Activated CD8-positive, alpha-beta memory T cell treated with anti-CD3 and anti-CD28 coated beads, Interleukin-2, amount 50 U/mL, for 1 hour (primary cell): Measurements from ENCODE around the gene UVRAG.
"Not testable (repeated sequence)": the region's sequence is repeated elsewhere in the genome, so short reads cannot be mapped to it uniquely, and the experiment has no call there.

Source experiments
- DNase-seq: peaks from one replicate; pipeline ENCODE4 v3.0.0-alpha.2; 2020; ENCODE audit errors: extremely low read depth

Gene UVRAG

DNA sequence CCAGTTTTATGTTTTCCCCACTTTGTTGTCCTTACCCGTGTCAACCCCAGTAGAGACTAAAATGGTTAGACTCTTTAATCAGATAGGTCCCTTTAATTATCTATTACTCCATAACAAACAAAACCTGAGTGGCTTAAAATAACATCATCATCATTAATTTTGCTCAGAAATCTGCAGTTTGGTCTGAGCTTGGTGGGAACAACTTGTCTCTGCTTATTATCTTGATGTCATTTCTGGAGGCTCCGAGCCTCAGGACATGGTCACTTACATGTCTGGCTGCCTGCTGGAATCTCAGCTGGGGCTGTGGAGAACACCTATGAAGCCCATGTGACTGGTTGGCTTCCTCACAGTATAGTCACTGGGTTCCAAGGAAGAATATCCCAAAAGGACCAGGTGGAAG lies 26.7 kb downstream of the UVRAG start:
- DNase-seq: no peak

DNA sequence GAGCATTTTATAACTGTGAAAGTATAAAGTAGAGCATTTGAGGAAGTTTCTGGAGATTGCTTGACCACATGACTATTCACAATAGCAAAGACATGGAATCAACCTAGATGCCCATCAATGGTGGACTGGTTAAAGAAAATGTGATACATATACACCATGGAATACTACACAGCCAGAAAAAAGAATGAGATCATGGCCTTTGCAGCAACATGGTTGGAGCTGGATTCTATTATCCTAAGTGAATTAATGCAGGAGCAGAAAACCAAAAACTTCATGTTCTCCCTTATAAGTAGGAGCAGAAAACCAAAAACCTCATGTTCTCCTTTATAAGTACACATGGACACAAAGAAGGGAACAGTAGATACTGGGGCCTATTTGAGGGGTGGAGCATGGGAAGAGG lies 30.3 kb downstream of the UVRAG start:
- no peak for DNase-seq

DNA sequence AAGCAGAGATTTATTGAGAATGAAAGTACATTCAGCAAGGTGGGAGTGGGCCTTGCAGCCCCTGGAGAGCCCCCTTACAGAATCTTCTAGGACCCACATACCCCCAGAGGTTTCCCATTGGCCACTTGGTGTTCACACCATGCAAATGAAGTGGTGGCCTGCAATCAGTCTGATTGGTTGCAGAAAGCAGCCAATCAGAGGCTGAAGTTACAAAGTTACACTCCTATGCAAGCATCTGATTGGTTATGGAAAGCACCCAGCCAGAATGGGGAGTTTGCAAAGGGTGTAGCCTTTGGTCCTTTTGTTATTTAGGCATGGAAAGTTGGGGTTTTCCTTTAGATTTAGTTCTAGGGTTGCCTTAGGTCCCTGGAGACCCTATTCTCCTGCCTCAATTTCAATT lies 34.9 kb downstream of the UVRAG start:
- DNase-seq: no peak

GRCh38 chr11:75850787-75851186 lies 35.8 kb downstream of the UVRAG start:
- DNase-seq: no peak

GRCh38 chr11:75851203-75851602 lies 36.2 kb downstream of the UVRAG start:
- no peak for DNase-seq

DNA sequence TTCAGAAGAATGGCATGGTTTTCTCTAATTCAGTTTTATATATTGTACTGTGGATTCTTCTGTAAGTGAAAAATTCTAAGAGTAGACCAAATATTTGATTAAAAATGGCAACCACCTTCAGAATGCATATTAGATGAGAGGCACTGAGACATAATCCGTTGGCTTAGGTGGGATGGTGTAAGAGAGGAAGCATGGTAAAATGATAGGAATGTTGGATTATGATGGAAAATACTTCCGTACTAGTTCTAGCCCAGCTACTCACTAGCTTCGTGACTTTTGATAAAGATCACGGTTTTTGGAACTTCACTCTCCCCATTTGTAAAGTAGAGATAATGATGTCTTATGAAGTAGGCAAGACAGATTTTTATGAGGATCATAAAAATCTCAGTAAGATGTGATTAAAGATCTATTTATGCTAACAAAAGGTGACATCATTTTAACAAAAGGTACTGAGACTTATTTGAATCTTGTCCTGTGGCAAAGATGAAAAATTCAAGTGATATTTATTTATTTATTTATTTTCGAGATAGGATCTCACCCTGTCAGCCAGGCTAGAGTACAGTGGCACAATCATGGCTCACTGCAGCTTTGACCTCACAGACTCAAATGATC lies 37.5 kb downstream of the UVRAG start:
- no peak for DNase-seq

DNA sequence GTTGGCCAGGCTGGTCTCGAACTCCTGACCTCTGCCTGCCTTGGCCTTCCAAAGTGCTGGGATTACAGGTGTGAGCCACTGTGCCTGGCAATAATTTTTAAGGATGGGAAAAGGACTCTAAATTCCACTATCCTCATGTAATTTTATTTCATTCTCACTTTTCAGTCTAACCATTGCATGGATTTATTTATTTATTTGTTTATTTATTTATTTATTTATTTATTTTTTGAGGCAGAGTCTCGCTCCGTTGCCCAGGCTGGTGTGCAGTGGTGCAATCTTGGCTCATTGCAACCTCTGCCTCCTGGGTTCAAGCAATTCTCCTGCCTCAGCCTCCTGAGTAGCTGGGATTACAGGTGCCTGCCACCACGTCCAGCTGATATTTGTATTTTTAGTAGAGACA lies 38.6 kb downstream of the UVRAG start:
- DNase-seq: not testable (repeated sequence)

DNA sequence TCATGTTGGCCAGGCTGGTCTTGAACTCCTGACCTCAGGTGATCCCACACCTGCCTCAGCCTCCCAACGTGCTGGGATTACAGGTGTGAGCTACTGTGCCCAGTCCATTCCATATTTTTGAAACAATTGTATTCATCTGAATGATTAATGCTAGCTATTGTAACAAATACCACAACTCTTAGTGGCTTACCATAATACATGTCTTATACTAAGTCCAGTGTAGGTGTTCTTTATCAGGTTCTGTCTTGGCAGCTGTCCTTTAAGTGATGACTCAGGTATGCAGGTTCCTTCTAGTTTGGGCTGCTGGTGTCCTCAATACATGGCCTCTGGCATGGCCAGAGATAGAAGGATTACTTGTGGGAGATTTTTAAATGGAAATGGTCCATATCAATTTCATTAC lies 39.0 kb downstream of the UVRAG start:
- DNase-seq: no peak

DNA sequence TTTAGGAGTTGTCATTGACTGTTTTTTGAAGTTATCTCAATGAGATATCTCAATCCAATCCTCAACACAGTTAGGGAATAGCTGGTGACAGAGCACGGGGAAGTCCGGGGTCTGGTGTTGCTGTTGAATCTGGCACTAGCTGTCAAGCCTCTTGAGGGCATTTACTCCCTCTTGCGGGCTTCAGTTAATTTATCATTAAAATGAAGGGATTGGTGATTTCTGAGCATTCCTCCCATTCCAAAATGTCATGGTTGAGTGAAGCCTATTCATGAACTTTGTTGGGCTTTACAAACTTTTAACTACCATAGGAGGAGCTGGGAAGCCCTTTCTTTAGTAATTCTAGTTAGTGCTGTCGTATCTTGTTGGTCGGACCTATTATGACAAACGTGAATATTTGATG lies 40.2 kb downstream of the UVRAG start:
- DNase-seq: no peak

GRCh38 chr11:75856912-75857311 lies 41.9 kb downstream of the UVRAG start:
- DNase-seq: no peak

GRCh38 chr11:75858042-75858441 lies 43.0 kb downstream of the UVRAG start:
- no peak for DNase-seq

DNA sequence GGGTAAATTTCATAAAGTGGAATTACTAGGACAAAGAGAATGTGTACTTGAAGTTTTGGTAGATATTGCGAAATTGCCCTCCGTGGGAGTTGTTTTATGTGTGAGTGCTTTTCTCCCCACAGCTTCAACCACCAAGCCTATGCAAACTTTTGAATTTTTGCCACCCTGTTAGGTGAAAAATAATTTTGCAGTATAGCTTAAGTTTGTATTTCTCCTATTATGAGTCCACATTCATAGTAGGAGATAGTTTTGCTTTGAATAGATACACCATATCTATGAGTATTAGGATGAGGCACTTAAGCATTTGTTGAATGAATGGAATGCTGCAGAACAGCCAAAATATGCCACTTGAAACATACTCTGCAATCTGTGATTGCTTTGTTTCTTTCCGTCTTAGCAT lies 43.6 kb downstream of the UVRAG start:
- DNase-seq: no peak

DNA sequence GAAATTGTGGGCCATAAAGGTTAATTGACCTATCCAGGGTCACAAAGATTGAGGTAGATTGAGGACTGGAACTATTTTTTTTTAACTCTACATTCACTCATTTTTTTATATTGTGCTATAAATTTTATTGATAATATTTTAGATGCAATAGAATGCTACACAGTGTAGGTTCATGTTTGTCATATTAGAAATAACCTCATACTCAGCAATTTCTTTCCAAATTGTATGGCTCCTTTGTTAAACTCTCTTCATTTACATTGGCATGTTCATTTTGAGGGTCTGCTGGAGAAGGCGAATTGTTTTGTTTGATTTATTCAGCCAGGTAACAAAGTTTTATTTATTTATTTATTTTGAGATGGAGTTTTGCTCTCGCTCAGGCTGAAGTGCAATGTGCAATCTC lies 44.6 kb downstream of the UVRAG start:
- no peak for DNase-seq

GRCh38 chr11:75862437-75862836 lies 47.4 kb downstream of the UVRAG start:
- no peak for DNase-seq

GRCh38 chr11:75867778-75868374 lies 52.9 kb downstream of the UVRAG start:
- peak; percentile 8 for DNase-seq

DNA sequence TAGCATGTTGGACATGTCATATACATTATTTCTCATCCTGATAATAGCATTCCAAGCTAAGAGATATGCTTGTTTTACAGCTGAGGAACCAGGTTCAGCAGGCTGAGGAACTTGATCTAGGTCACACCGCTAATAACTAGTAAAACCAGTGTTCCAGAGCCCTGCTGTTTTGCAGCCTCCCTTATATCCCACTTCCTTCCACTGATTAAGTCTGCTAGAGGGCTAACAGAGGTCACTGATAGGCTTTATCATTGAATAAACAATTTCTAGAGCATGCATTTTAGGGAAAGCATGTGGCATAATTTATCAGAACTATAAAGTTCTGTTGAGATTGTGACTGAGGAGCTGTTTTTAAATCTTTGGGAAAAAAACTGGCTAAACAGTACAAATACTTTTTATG lies 54.0 kb downstream of the UVRAG start:
- DNase-seq: no peak

- no peak for DNase-seq
Measured at GRCh38 chr11:75869661-75870455, 54.8 kb downstream of the UVRAG start.

DNA sequence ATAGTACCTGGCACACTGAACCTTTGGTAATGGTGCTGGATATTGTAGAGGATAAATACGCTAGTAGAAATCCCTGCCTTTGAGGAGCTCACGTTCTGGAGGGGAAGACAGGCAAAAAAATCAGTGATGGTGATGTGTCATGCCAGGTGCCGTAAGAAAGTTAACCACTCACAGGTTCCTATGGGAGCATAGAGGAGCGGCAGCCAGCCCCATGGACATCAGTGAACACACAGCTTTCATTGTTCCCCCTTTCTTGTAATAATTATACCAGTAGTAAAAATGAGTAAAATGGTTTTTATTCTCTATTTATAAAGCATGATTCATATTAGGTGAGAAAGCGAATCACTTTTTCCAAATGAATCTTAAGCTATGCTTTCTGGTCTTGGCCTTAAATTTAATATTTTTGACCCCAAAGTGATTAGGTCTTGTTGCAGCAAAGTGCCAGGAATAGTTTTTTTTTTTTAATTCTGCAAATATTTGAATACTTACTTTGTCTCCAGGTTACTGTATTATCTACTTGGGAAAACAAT lies 57.9 kb downstream of the UVRAG start:
- no peak for DNase-seq

DNA sequence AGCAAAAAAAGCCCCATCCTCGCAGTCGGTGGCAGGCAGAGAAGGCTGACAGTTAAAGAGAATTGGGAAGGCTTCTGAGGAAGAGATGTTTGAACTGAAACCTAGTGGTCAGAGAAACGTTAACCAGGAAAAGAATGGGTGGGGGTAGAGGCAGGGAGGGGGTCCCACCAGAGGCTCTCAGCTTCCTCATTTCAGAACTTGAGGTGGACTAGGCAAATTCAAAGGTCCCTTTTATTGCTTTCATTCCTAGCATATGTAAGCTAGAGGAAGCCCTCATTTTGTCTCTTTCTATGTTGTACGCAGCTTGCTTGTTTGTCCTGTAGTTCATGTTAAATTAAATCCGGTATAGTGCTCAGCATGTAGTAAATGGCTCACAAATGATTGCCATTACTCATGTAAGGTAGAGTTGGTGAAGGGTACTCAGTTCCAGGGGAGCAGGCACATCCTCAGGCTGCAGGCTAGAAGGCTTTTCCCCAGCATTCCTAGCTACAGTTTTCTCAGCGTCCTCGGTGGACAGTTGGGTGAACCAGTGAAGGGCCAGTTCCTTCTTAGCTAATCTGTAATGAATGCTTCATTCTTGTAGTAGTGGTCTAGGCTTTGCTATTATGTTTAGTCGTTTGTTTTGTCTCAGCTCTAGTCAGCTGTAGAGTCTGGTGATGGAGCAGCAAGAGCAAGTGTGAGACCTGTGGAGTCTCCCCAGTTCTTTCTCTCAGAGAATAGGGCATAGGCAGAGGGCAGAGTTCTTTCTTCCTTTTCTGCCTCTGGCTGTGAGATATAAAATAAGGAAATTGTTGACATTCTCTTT lies 58.6 kb downstream of the UVRAG start:
- DNase-seq: no peak

GRCh38 chr11:75874684-75875341 lies 59.8 kb downstream of the UVRAG start:
- DNase-seq: no peak

DNA sequence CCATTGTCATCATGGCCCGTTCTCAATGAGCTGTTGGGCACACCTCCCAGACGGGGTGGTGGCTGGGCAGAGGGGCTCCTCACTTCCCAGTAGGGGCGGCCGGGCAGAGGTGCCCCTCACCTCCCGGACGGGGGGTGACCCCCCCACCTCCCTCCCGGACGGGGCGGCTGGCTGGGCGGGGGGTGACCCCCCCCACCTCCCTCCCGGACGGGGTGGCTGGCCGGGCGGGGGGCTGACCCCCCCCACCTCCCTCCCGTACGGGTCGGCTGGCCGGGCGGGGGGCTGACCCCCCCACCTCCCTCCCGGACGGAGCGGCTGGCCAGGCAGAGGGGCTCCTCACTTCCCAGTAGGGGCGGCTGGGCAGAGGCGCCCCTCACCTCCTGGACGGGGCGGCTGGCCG lies 62.3 kb downstream of the UVRAG start:
- DNase-seq: not testable (repeated sequence)

GRCh38 chr11:75877931-75878330 lies 62.9 kb downstream of the UVRAG start:
- DNase-seq: not testable (repeated sequence)
